H9 (cell line): ENCODE data around the gene PRRC2B. TPM values are rescaled to one million over a fixed set of nuclear protein-coding genes. Genes with fewer than 3 reads are reported as not detected.
A peak's percentile ranks its signal among the peaks of the same experiment; 100 is the strongest.

Experiments
- DNase-seq: peaks from one replicate; pipeline ENCODE4 v3.0.0-alpha.2; 2017
- H2AFZ ChIP-seq: one replicate; pipeline ENCODE4 v1.6.1; 2013; ENCODE audit warnings: mild to moderate bottlenecking, low read length, control low read depth, moderate library complexity
- H2AK5ac ChIP-seq: 2 replicates; pipeline ENCODE4 v1.6.1; 2013; ENCODE audit warnings: low read length, control low read depth, mixed read lengths; ENCODE audit not compliant: insufficient read length
- H2BK120ac ChIP-seq: one replicate; pipeline ENCODE4 v1.6.1; 2013; ENCODE audit warnings: low read depth, mild to moderate bottlenecking, low read length, control low read depth, inconsistent platforms; ENCODE audit not compliant: poor library complexity, severe bottlenecking
- H2BK12ac ChIP-seq: 2 replicates; pipeline ENCODE4 v1.6.1; 2013; ENCODE audit warnings: low read length, control low read depth, mixed read lengths, low read depth; ENCODE audit not compliant: insufficient read length
- H2BK15ac ChIP-seq: 2 replicates; pipeline ENCODE4 v1.6.1; 2013; ENCODE audit warnings: low read depth, low read length, control low read depth
- H2BK20ac ChIP-seq: one replicate; pipeline ENCODE4 v1.6.1; 2013; ENCODE audit warnings: low read depth, mild to moderate bottlenecking, low read length, control low read depth, inconsistent platforms; ENCODE audit not compliant: poor library complexity, severe bottlenecking
- H2BK5ac ChIP-seq: 2 replicates; pipeline ENCODE4 v1.6.1; 2013; ENCODE audit warnings: low read length, control low read depth, mixed read lengths; ENCODE audit not compliant: insufficient read length
- H3K14ac ChIP-seq: 2 replicates; pipeline ENCODE4 v1.6.1; 2013; ENCODE audit warnings: low read length, control low read depth; ENCODE audit not compliant: insufficient read depth
- H3K18ac ChIP-seq: 2 replicates; pipeline ENCODE4 v1.6.1; 2013; ENCODE audit warnings: low read depth, mild to moderate bottlenecking, mixed read lengths, low read length, control low read depth; ENCODE audit not compliant: insufficient read length
- H3K23ac ChIP-seq: 2 replicates; pipeline ENCODE4 v1.6.1; 2013; ENCODE audit warnings: low read length, control low read depth, mixed read lengths, low read depth; ENCODE audit not compliant: insufficient read length
- H3K23me2 ChIP-seq: 2 replicates; pipeline ENCODE4 v1.6.1; 2013; ENCODE audit warnings: low read depth, mild to moderate bottlenecking, mixed read lengths, low read length, control low read depth; ENCODE audit not compliant: insufficient read length, poor library complexity, severe bottlenecking
- H3K27ac ChIP-seq: 2 replicates; pipeline ENCODE4 v1.5.1; 2013; ENCODE audit warnings: low read length, control low read depth, mixed read lengths, low read depth; ENCODE audit not compliant: insufficient read length
- H3K27me3 ChIP-seq: 2 replicates; pipeline ENCODE4 v1.6.1; 2013; ENCODE audit warnings: low read length, control low read depth, inconsistent platforms; ENCODE audit not compliant: insufficient read depth
- H3K4ac ChIP-seq: 2 replicates; pipeline ENCODE4 v1.6.1; 2013; ENCODE audit warnings: low read depth, mild to moderate bottlenecking, control low read depth, inconsistent platforms, low read length, moderate library complexity
- H3K4me1 ChIP-seq: 2 replicates; pipeline ENCODE4 v1.6.1; 2013; ENCODE audit warnings: low read length, control low read depth, inconsistent platforms; ENCODE audit not compliant: insufficient read depth
- H3K4me2 ChIP-seq: 2 replicates; pipeline ENCODE4 v1.6.1; 2013; ENCODE audit warnings: low read length, control low read depth, mixed read lengths; ENCODE audit not compliant: insufficient read length, insufficient read depth
- H3K56ac ChIP-seq: 2 replicates; pipeline ENCODE4 v1.6.1; 2013; ENCODE audit warnings: low read depth, mild to moderate bottlenecking, mixed read lengths, low read length, control low read depth; ENCODE audit not compliant: insufficient read length
- H3K79me1 ChIP-seq: 2 replicates; pipeline ENCODE4 v1.6.1; 2013; ENCODE audit warnings: low read depth, mild to moderate bottlenecking, moderate library complexity, low read length, control low read depth, inconsistent platforms; ENCODE audit not compliant: insufficient read depth, poor library complexity, severe bottlenecking
- H3K79me2 ChIP-seq: 2 replicates; pipeline ENCODE4 v1.6.1; 2013; ENCODE audit warnings: low read length, control low read depth, inconsistent platforms; ENCODE audit not compliant: insufficient read depth
- H3K9ac ChIP-seq: 2 replicates; pipeline ENCODE4 v1.6.1; 2013; ENCODE audit warnings: low read length, control low read depth, mixed read lengths; ENCODE audit not compliant: insufficient read length; ENCODE audit errors: extremely low read depth
- H3K9me3 ChIP-seq: one replicate; pipeline ENCODE4 v1.6.1; 2013; ENCODE audit warnings: low read depth, low read length, inconsistent platforms; ENCODE audit not compliant: control insufficient read depth
- H3T11ph ChIP-seq: one replicate; pipeline ENCODE4 v1.6.1; 2013; ENCODE audit warnings: mild to moderate bottlenecking, low read length, control low read depth, inconsistent platforms
- H4K20me1 ChIP-seq: one replicate; pipeline ENCODE4 v1.6.1; 2013; ENCODE audit not compliant: control insufficient read depth, insufficient read length, insufficient read depth
- H4K5ac ChIP-seq: 2 replicates; pipeline ENCODE4 v1.6.1; 2013; ENCODE audit warnings: low read depth, mild to moderate bottlenecking, mixed read lengths, low read length, control low read depth; ENCODE audit not compliant: insufficient read length
- H4K8ac ChIP-seq: replicated peaks from 2 replicates; pipeline ENCODE4 v1.6.1; 2013; ENCODE audit warnings: low read length, control low read depth, mixed read lengths, low read depth; ENCODE audit not compliant: insufficient read length
- H4K91ac ChIP-seq: 2 replicates; pipeline ENCODE4 v1.6.1; 2013; ENCODE audit warnings: low read depth, mild to moderate bottlenecking, moderate library complexity, mixed read lengths, low read length, control low read depth; ENCODE audit not compliant: insufficient read length
- H3K27ac Mint-ChIP-seq, 3 experiments: 2 replicates in 2 of 3; 3 replicates in 1 of 3; pipeline ENCODE4 v1.8.0; 2020 to 2021; ENCODE audit warnings: mixed read lengths in 3 of 3, mild to moderate bottlenecking in 1 of 3, moderate library complexity in 1 of 3
- H3K27me3 Mint-ChIP-seq: 2 replicates; pipeline ENCODE4 v1.8.0; 2021; ENCODE audit warnings: low read depth, mild to moderate bottlenecking, moderate library complexity, mixed read lengths
- H3K36me3 Mint-ChIP-seq, 3 experiments: 2 replicates in 2 of 3; 3 replicates in 1 of 3; pipeline ENCODE4 v1.8.0; 2020 to 2021; ENCODE audit warnings: low read depth in 3 of 3, mixed read lengths in 3 of 3; ENCODE audit not compliant: insufficient read depth in 1 of 3
- H3K4me1 Mint-ChIP-seq, 2 experiments: 2 replicates each; pipeline ENCODE4 v1.8.0; 2020; ENCODE audit warnings: mixed read lengths in 2 of 2
- H3K4me3 Mint-ChIP-seq, 2 experiments: 2 replicates in 1 of 2; 3 replicates in 1 of 2; pipeline ENCODE4 v1.8.0; 2020 to 2021; ENCODE audit warnings: mild to moderate bottlenecking in 2 of 2, mixed read lengths in 2 of 2, moderate library complexity in 1 of 2
- H3K9me3 Mint-ChIP-seq, 2 experiments: 2 replicates in 1 of 2; 3 replicates in 1 of 2; pipeline ENCODE4 v1.8.0; 2020; ENCODE audit warnings: mild to moderate bottlenecking in 2 of 2, mixed read lengths in 2 of 2, moderate library complexity in 1 of 2
- WGBS: extraction: QIAGEN DNeasy Blood & Tissue Kit; methylation state at CpG from one replicate; pipeline ENCODE4 v1.1.7; 2013; ENCODE audit warnings: missing lambda C conversion rate, low lambda C conversion rate, mixed read lengths; ENCODE audit not compliant: insufficient read length; ENCODE audit errors: extremely low coverage; 5-methylcytosine and 5-hydroxymethylcytosine counted together
- total RNA-seq: library from RNA; stranded (reverse); gene quantifications from 2 replicates; pipeline ENCODE4 v1.2.1, GENCODE V29; 2021
- TF ChIP-seq, protein P1 (sequence below): fragments of 200-600 bp; sonication (generic); conservative IDR thresholded peaks from 3 replicates; pipeline ENCODE4 v1.8.0; 2021; ENCODE audit warnings: antibody characterized with exemption, mild to moderate bottlenecking

Gene PRRC2B
- total RNA-seq, 1 experiment from 2014 or later, result 251 TPM

DNA sequence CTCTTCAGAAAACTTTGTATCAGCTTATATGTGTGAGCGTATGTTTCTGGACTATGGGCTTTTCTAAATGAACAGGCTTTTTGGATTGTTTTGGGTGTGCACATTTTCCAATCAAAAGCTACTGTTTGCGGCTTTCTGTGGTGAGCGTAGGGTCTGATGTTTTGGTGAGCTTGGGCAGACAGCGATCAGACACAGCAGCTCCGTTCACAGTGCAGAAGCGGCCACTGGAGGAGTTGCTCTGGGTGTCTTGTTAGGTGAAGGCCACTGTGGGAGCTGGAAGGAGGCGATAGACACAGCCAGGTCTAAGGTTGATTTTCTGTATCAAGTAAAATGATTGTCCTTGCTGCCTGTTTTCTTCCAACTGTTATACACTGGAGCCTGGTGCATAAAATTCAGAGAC, 11.1 kb downstream of the PRRC2B start:
- H3T11ph ChIP-seq, result no peak overlapping the region
- peak overlapping the region; percentile 55 for H3K27ac ChIP-seq
- H2BK5ac ChIP-seq, result no peak overlapping the region
- H3K27me3 ChIP-seq, result no peaks in the 10 kb centered on the region
- Mint-ChIP-seq H3K36me3 (peaks cover 3 to 18% (median 7%) of the 10 kb centered on the region in 3 experiments; a peak in 6 of 7 replicates), H3K4me3 (peak overlapping the region; percentile 41 to 71), H3K27me3 (no peaks in the 10 kb centered on the region), H3K4me1 (peaks cover 83 to 97% of the 10 kb centered on the region in 2 experiments), H3K27ac (peak overlapping the region; percentile 94 to 99 (median 98)), H3K9me3 (no peaks in the 10 kb centered on the region)
- H4K91ac ChIP-seq, result no peak overlapping the region
- no peak overlapping the region for H2BK20ac ChIP-seq
- H4K5ac ChIP-seq, result no peak overlapping the region
- H2BK15ac ChIP-seq, result no peak overlapping the region
- no CpG with 5 or more reads among the region's 7 CpGs for WGBS
- H3K9me3 ChIP-seq, result no peaks in the 10 kb centered on the region
- DNase-seq, result no peak
- H2BK120ac ChIP-seq, result no peak overlapping the region
- H3K56ac ChIP-seq, result no peak overlapping the region
- no peak overlapping the region for H2AK5ac ChIP-seq
- no peak overlapping the region for H3K9ac ChIP-seq
- H2AFZ ChIP-seq, result no peak overlapping the region
- no peaks in the 10 kb centered on the region for H3K79me1 ChIP-seq
- TF ChIP-seq, protein P1, sequence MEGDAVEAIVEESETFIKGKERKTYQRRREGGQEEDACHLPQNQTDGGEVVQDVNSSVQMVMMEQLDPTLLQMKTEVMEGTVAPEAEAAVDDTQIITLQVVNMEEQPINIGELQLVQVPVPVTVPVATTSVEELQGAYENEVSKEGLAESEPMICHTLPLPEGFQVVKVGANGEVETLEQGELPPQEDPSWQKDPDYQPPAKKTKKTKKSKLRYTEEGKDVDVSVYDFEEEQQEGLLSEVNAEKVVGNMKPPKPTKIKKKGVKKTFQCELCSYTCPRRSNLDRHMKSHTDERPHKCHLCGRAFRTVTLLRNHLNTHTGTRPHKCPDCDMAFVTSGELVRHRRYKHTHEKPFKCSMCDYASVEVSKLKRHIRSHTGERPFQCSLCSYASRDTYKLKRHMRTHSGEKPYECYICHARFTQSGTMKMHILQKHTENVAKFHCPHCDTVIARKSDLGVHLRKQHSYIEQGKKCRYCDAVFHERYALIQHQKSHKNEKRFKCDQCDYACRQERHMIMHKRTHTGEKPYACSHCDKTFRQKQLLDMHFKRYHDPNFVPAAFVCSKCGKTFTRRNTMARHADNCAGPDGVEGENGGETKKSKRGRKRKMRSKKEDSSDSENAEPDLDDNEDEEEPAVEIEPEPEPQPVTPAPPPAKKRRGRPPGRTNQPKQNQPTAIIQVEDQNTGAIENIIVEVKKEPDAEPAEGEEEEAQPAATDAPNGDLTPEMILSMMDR, result no peak
- H3K14ac ChIP-seq, result no peak overlapping the region
- peaks cover 5% of the 10 kb centered on the region for H3K23me2 ChIP-seq
- H4K8ac ChIP-seq, result no peak overlapping the region
- H3K4ac ChIP-seq, result no peak overlapping the region
- peak overlapping the region; percentile 27 for H2BK12ac ChIP-seq
- peak overlapping the region; percentile 15 for H3K18ac ChIP-seq
- no peak overlapping the region for H3K23ac ChIP-seq
- peaks cover 91% of the 10 kb centered on the region for H3K79me2 ChIP-seq
- peaks cover 40% of the 10 kb centered on the region for H3K4me1 ChIP-seq
- no peaks in the 10 kb centered on the region for H4K20me1 ChIP-seq
- peak overlapping the region; percentile 35 for H3K4me2 ChIP-seq
